ENCODE data around the gene TMEM187.

Gene TMEM187

DNA sequence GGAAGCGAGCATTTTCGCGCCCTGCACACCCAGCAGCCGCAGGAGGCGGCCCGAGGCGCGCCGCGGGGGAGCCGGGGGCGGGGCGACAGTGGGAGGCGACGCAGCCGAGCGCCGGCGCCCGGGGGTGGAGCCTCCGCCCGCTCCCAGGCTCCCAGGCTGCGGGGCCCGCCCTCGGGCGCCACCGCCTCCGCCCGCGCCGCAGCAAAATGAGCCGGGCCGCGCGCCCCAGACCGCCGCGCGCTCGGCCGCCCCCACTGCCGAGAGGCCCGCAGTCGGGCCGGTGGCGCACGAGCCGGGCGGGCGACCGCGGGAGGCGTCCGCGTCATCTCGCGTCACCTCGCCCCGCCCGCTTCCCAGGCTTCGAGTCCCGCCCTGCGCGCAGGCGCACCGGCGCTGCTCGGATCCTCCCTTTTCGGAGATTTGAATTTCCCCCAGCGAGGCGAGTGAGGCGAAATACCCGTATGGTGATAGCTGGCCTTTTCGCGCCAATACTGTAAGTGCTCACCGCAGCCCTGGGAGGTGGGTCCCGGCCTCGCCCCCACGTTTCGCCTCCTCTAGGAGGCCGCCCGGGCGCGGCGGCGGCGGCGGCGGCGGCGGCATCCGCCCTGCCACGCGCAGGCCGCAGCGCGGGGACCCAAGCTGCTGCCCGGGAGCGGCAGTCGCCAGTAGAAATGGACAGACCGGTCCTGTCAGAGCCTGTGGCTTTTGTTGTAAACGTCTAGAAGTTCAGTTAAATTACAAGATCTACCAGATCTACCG, at the start of gene TMEM187:
TMEM187 (plus strand) TSS at position 387 of the 759 bp plus-strand sequence. CDS start 9,309 bp downstream, outside the sequence.
- peak; percentile 87 for DNase-seq (ENCODE audit: low read depth)

GRCh38 chrX:153922932-153923857, 49.4 kb upstream of the TMEM187 start:
- DNase-seq (ENCODE audit: low read depth): no peak

- DNase-seq (ENCODE audit: low read depth): no peak
Observed at GRCh38 chrX:153924149-153924861, 48.2 kb upstream of the TMEM187 start.

GRCh38 chrX:153925387-153925738, 47.2 kb upstream of the TMEM187 start:
- no peak for DNase-seq (ENCODE audit: low read depth)

- no peak for DNase-seq (ENCODE audit: low read depth)
Observed at GRCh38 chrX:153925739-153926551, 46.6 kb upstream of the TMEM187 start, which contains the start of gene ARHGAP4. TSS of gene ARHGAP4 (minus strand) at chrX:153926264. CDS start at chrX:153926202, 62 bp downstream.

DNA sequence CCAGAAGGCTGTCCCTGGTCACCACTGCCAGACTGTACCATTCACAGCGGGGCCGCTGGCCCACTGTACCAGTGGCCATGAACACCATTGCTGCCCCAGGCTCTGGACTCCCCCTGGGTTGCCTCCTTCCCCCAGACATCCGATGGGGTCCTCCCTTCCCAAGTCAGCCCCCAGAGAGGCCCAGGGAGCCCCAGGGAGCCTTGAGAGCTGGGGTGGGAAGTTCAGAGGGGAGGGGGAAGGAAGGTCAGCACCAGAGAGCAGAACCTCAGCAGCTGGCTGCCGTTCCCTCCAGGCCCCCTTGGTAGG, 46.0 kb upstream of the TMEM187 start:
- DNase-seq (ENCODE audit: low read depth): no peak

- DNase-seq (ENCODE audit: low read depth): peak; percentile 59
Observed at GRCh38 chrX:153926858-153927671, 45.5 kb upstream of the TMEM187 start.

DNA sequence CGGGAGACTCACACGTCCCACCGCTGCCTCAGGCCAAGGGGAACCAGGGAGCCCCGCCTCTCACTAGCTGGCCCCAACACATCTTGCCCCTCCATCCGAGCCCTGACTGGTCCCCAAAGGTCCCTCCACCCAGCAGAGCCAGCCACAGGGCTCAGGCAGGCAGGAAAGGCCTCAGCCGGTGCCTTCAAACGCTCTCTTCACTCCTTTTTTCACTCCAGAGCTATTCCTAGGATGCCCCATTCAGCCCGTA, 45.0 kb upstream of the TMEM187 start:
- no peak for DNase-seq (ENCODE audit: low read depth)

DNA sequence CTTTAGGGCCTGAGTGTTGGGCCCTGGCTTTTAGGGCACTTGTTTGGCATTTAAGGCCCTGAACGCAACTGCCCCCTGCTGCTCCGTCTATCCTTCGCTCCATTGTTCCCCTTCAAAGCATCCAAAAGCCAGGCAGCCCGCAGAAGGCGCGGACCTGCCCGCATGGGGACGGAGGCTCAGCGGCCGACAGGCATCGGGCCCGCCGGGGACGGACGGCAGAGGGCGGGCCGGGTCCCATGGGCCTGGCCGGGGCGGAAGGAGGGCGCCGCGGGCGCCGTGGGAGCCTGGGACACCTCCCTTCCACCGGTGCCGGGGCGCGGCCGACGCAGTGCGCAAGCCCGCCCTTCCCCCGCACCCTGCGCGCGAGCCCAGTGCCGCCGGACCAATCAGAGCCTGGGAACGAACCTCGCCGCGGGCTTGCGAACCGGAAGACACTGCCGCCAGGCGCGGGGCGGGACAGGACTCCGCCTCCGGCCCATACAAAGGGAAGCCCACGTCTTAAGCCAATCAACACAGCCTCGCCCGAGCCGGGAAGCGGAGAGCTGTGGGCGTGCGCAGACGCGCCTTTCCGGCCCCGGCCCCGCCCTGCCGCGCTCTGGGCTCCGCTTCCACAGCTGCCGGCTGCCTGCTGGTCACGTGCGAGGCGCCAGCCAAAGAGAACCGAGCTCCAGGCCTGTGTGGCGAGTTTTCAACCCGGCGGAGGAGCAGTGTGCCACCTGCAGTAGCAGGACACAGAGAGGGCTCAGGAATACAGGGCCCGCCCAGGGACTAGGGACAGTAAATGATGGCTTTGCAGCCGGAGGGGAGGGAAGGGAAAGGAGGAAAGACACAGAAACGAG, 44.4 kb upstream of the TMEM187 start:
- DNase-seq (ENCODE audit: low read depth): peak; percentile 92

DNA sequence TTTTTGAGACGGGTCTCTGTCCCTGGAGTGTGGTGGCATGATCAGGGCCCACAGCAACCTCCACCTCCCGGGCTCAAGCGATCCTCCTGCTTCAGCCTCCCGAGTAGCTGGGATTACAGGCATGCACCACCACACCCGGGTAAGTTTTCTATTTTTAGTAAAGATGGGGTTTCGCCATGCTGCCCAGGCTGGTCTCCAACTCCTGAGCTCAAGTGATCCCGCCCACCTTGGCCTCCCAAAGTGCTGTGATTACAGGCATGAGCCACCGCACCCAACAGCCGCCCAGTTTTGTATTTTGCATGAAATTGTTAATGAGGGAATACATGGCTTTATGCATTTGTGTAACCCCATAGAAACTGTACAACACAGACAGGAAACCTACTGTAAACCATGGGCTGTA, 43.7 kb upstream of the TMEM187 start:
- no peak for DNase-seq (ENCODE audit: low read depth)

- DNase-seq (ENCODE audit: low read depth): no peak
Observed at GRCh38 chrX:153929576-153929975, 43.0 kb upstream of the TMEM187 start.

GRCh38 chrX:153930011-153930910, 42.3 kb upstream of the TMEM187 start:
- no peak for DNase-seq (ENCODE audit: low read depth)

DNA sequence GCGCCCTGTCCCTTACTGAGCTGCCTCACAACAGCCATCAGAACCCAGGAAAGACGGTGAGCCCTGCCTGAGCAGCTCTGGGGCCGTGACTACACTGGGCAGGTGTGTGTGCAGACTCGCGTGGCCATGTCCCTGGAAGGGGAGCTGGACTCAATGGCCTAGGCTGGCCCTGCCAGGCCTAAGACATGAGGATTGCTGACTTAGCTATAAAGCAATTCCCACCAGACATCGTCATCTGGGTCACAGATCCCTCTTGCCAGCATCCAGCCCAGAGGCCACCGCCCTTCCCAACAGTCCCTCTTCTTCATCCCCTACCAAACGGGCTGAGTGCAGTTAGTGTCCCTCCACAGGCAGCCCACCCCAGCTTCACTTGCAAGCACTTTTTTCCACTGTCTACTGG, 41.4 kb upstream of the TMEM187 start:
- DNase-seq (ENCODE audit: low read depth): no peak

DNA sequence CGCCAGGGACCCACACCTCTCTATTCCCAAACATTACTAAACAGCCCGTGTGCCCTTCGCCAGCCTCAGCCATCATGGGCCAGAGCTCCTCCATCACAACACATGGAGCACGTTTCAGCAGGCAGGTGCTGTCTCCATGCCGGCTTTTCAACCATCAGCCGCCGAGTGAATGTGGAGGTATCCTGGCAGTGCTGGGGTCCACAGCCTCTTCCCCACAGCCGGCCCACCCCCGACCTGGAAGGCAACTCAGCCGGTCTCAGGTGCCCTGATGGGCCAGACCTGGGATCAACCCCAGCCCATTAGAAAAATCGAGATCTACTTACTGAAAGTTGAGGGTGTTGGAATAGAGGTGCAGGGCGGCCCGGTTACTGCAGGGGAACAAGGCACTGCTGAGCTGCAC, 40.8 kb upstream of the TMEM187 start:
- DNase-seq (ENCODE audit: low read depth): no peak

- DNase-seq (ENCODE audit: low read depth): no peak
Observed at GRCh38 chrX:153932220-153932915, 40.2 kb upstream of the TMEM187 start.

- DNase-seq (ENCODE audit: low read depth): no peak
Observed at GRCh38 chrX:153933748-153934147, 38.8 kb upstream of the TMEM187 start.

GRCh38 chrX:153934148-153934761, 38.3 kb upstream of the TMEM187 start:
- no peak for DNase-seq (ENCODE audit: low read depth)

DNA sequence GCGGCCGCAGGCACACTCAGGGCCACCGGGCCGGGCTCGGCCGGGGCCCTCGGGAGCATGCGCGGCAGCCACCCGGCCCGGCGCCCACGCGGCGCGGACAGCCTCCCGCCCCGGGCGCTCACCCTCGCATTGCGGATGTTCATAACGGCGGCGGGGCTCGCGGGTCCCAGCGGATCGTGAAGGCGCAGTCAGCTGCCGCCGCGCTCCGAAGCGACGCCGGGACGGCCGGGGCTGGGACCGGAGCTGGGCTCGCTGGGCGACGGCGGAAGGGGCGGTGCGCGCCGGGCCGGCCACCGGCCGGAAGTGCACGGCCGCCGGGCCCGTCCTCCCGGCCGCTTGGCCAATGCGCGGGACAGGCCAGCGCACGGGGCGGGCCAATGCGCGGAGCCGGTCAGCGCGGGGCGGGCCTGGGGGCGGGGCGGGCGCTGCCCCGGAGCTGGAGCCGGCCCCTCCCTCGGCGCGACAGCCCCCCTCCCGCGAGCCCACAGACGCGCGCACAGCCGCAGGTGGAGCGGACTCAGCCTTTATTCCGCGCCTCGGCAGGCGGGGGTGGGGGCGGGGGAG, 37.7 kb upstream of the TMEM187 start, which contains the start of gene NAA10:
NAA10 (minus strand) TSS at position 276 of the 564 bp plus-strand sequence; CDS start at position 143, 133 bp downstream.
- peak; percentile 64 for DNase-seq (ENCODE audit: low read depth)

Measured in stimulated activated CD8-positive, alpha-beta memory T cell treated with anti-CD3 and anti-CD28 coated beads, Interleukin-4, amount 100 ng/mL, for 24 hours (primary cell).